IMR-90 (cell line): ENCODE measurements around the gene PSMD1. TPM values are rescaled to one million over a fixed set of nuclear protein-coding genes. Genes with fewer than 3 reads are reported as not detected.

Experiments
- ATAC-seq: fragments of 200-7000 bp; cut with Tn5 transposase; 2 replicates; pipeline ENCODE4 v1.9.1; 2020; ENCODE audit warnings: low read depth, mild to moderate bottlenecking, moderate library complexity
- BruUV-seq: library from RNA; stranded (reverse); fragments of 400-500 nt; replicated peaks from 2 replicates; lab custom pipeline; 2021; lab: Mats Ljungman, UMichigan
- CTCF ChIA-PET: fragments of 300-600 bp; formaldehyde crosslinking; extraction: SDS; loops from one replicate; lab custom pipeline; 2021; ENCODE audit warnings: antibody characterized with exemption; lab: Yijun Ruan, JAX
- POLR2A ChIA-PET: fragments of 300-600 bp; sonication (Branson Sonifier 250); formaldehyde crosslinking; loops from one replicate; lab custom pipeline; 2022; ENCODE audit warnings: antibody characterized with exemption; ENCODE audit not compliant: unreplicated experiment; lab: Charles Lee
- DNase-seq: peaks from one replicate; pipeline ENCODE4 v3.0.0; 2013
- H2AFZ ChIP-seq: replicated peaks from 2 replicates; pipeline ENCODE3; 2013; ENCODE audit warnings: low read length, mild to moderate bottlenecking; ENCODE audit not compliant: poor library complexity
- H2AK5ac ChIP-seq: 2 replicates; pipeline ENCODE4 v1.6.1; 2013; ENCODE audit warnings: low read depth, low read length, inconsistent platforms
- H2AK9ac ChIP-seq: replicated peaks from 2 replicates; pipeline ENCODE3; 2013; ENCODE audit warnings: mild to moderate bottlenecking, low read depth, low read length, moderate library complexity; ENCODE audit not compliant: poor library complexity
- H2BK120ac ChIP-seq: 2 replicates; pipeline ENCODE4 v1.6.1; 2013; ENCODE audit warnings: low read depth, low read length, inconsistent platforms
- H2BK15ac ChIP-seq: 3 replicates; pipeline ENCODE4 v1.6.1; 2013; ENCODE audit warnings: low read depth, low read length, inconsistent platforms
- H2BK20ac ChIP-seq: 2 replicates; pipeline ENCODE4 v1.6.1; 2013; ENCODE audit warnings: low read depth, mild to moderate bottlenecking, inconsistent platforms, low read length, moderate library complexity
- H2BK5ac ChIP-seq: 2 replicates; pipeline ENCODE4 v1.6.1; 2013; ENCODE audit warnings: mild to moderate bottlenecking, low read depth, low read length, inconsistent platforms; ENCODE audit not compliant: poor library complexity, severe bottlenecking
- H3K14ac ChIP-seq: replicated peaks from 2 replicates; pipeline ENCODE4 v1.6.1; 2013; ENCODE audit warnings: low read depth, low read length, inconsistent platforms
- H3K18ac ChIP-seq: 2 replicates; pipeline ENCODE4 v1.6.1; 2013; ENCODE audit warnings: low read depth, low read length, control low read depth
- H3K23ac ChIP-seq: 2 replicates; pipeline ENCODE4 v1.6.1; 2013; ENCODE audit warnings: low read depth, low read length, inconsistent platforms
- H3K27ac ChIP-seq: 2 replicates; pipeline ENCODE4 v1.5.1; 2013; ENCODE audit warnings: mild to moderate bottlenecking, control low read depth, low read length; ENCODE audit not compliant: insufficient read depth
- H3K27me3 ChIP-seq: 2 replicates; pipeline ENCODE4 v1.6.1; 2013; ENCODE audit warnings: low read length; ENCODE audit not compliant: control insufficient read depth, insufficient read depth
- H3K36me3 ChIP-seq: 2 replicates; pipeline ENCODE4 v1.6.1; 2013; ENCODE audit warnings: low read length, mixed read lengths; ENCODE audit not compliant: control insufficient read depth, insufficient read depth
- H3K4ac ChIP-seq: 2 replicates; pipeline ENCODE4 v1.6.1; 2013; ENCODE audit warnings: low read depth, low read length, inconsistent platforms
- H3K4me1 ChIP-seq: 2 replicates; pipeline ENCODE4 v1.6.1; 2013; ENCODE audit warnings: low read length, mixed read lengths; ENCODE audit not compliant: control insufficient read depth, insufficient read depth
- H3K4me2 ChIP-seq: 2 replicates; pipeline ENCODE4 v1.6.1; 2013; ENCODE audit warnings: low read depth, mild to moderate bottlenecking, control low read depth, low read length, moderate library complexity
- H3K4me3 ChIP-seq: 2 replicates; pipeline ENCODE4 v1.5.1; 2013; ENCODE audit warnings: low read depth, mild to moderate bottlenecking, control low read depth, low read length, moderate library complexity; ENCODE audit not compliant: insufficient read depth
- H3K56ac ChIP-seq: 2 replicates; pipeline ENCODE4 v1.6.1; 2013; ENCODE audit warnings: low read length, inconsistent platforms; ENCODE audit not compliant: insufficient read depth; ENCODE audit errors: extremely low read depth
- H3K79me1 ChIP-seq, 2 experiments: 2 replicates each; pipeline ENCODE4 v1.6.1; 2013; ENCODE audit warnings: low read length in 2 of 2, inconsistent platforms in 1 of 2, low read depth in 1 of 2
- H3K9ac ChIP-seq: 2 replicates; pipeline ENCODE4 v1.6.1; 2013; ENCODE audit warnings: low read depth, low read length, control low read depth
- H3K9me1 ChIP-seq: 2 replicates; pipeline ENCODE4 v1.6.1; 2013; ENCODE audit warnings: low read length, inconsistent platforms; ENCODE audit not compliant: insufficient read depth
- H3K9me3 ChIP-seq: 2 replicates; pipeline ENCODE4 v1.6.1; 2013; ENCODE audit warnings: low read length; ENCODE audit not compliant: control insufficient read depth, insufficient read depth
- H4K20me1 ChIP-seq: 2 replicates; pipeline ENCODE4 v1.6.1; 2013; ENCODE audit warnings: low read length, inconsistent platforms; ENCODE audit not compliant: insufficient read depth
- H4K5ac ChIP-seq: 2 replicates; pipeline ENCODE4 v1.6.1; 2013; ENCODE audit warnings: mild to moderate bottlenecking, low read depth, low read length, control low read depth
- H4K8ac ChIP-seq, 2 experiments: 2 replicates each; pipeline ENCODE4 v1.6.1; 2013; ENCODE audit warnings: low read depth in 2 of 2, low read length in 2 of 2, control low read depth in 1 of 2, inconsistent platforms in 1 of 2
- H4K91ac ChIP-seq: 2 replicates; pipeline ENCODE4 v1.6.1; 2013; ENCODE audit warnings: low read depth, low read length, inconsistent platforms; ENCODE audit not compliant: insufficient read depth
- BHLHE40 ChIP-seq: fragments of 150-350 bp; IDR thresholded peaks from 2 replicates; pipeline ENCODE4 v1.6.1; 2016; ENCODE audit warnings: mild to moderate bottlenecking, low read depth, low read length
- CEBPB ChIP-seq: IDR thresholded peaks from 2 replicates; pipeline ENCODE4 v1.6.1; 2012; ENCODE audit warnings: low read depth, low read length, improper control_type of control experiment
- CHD1 ChIP-seq: IDR thresholded peaks from 2 replicates; pipeline ENCODE4 v1.6.1; 2012; ENCODE audit warnings: low read depth, low read length, improper control_type of control experiment
- FOS ChIP-seq: fragments of 150-350 bp; IDR thresholded peaks from 2 replicates; pipeline ENCODE4 v1.6.1; 2016; ENCODE audit warnings: low read depth, low read length
- MAFK ChIP-seq: IDR thresholded peaks from 2 replicates; pipeline ENCODE4 v1.6.1; 2012; ENCODE audit warnings: low read depth, low read length, improper control_type of control experiment
- MAZ ChIP-seq: IDR thresholded peaks from 2 replicates; pipeline ENCODE4 v1.6.1; 2012; ENCODE audit warnings: low read depth, mild to moderate bottlenecking, low read length, improper control_type of control experiment, moderate library complexity, borderline replicate concordance
- MXI1 ChIP-seq: IDR thresholded peaks from 2 replicates; pipeline ENCODE4 v1.6.1; 2012; ENCODE audit warnings: low read depth, mild to moderate bottlenecking, low read length, moderate library complexity, borderline replicate concordance
- NFE2L2 ChIP-seq: fragments of 150-350 bp; IDR thresholded peaks from 2 replicates; pipeline ENCODE4 v1.6.1; 2016; ENCODE audit warnings: low read depth, mild to moderate bottlenecking, low read length
- POLR2A ChIP-seq: IDR thresholded peaks from 2 replicates; pipeline ENCODE4 v1.6.1; 2012; ENCODE audit warnings: mild to moderate bottlenecking, low read depth, low read length
- RAD21 ChIP-seq: IDR thresholded peaks from 2 replicates; pipeline ENCODE4 v1.6.1; 2012; ENCODE audit warnings: low read length, improper control_type of control experiment
- RFX5 ChIP-seq: IDR thresholded peaks from 2 replicates; pipeline ENCODE4 v1.8.0; 2012; ENCODE audit warnings: low read depth, mild to moderate bottlenecking, low read length, moderate library complexity
- SMC3 ChIP-seq: fragments of 150-350 bp; IDR thresholded peaks from 2 replicates; pipeline ENCODE4 v1.6.1; 2016; ENCODE audit warnings: low read depth, mild to moderate bottlenecking, antibody characterized with exemption, low read length, moderate library complexity
- WGBS, 2 experiments: methylation state at CpG; one replicate each; pipeline versions ENCODE4 v1.1.5 to v1.1.7; 2013; ENCODE audit warnings: missing lambda C conversion rate in 2 of 2; ENCODE audit not compliant: insufficient read length in 1 of 2; ENCODE audit errors: extremely low coverage in 2 of 2; 5-methylcytosine and 5-hydroxymethylcytosine counted together
- dilution Hi-C: fragments of 300-500 bp; cut with HindIII; formaldehyde crosslinking; loops from one replicate; pipeline ENCODE4 v1.14.3; 2018; ENCODE audit warnings: low sequenced_read_pairs; ENCODE audit not compliant: unreplicated experiment
- in situ Hi-C: fragments of 300-500 bp; cut with MboI; formaldehyde crosslinking; loops from 3 replicates; pipeline ENCODE4 v1.14.3; 2019; ENCODE audit warnings: low sequenced_read_pairs, inconsistent platforms, mixed read lengths
- intact Hi-C: fragments of 100-400 bp; cut with micrococcal nuclease; formaldehyde crosslinking; loops from 2 replicates; pipeline ENCODE4 v1.10.0; 2022
- polyA plus RNA-seq, 3 experiments: library from polyadenylated mRNA; depleted of rRNA; stranded (reverse); fragments of >200 nt; gene quantifications; 2 replicates each; pipeline ENCODE4 v1.2.3, GENCODE V29; 2012; ENCODE audit warnings: low replicate concordance in 1 of 3
- total RNA-seq: library from RNA; depleted of rRNA; stranded (reverse); fragments of >200 nt; gene quantifications from 2 replicates; pipeline ENCODE4 v1.2.3, GENCODE V29; 2012
- TF ChIP-seq, protein P1 (sequence below): fragments of 150-350 bp; IDR thresholded peaks from 2 replicates; pipeline ENCODE4 v1.6.1; 2017; ENCODE audit warnings: mild to moderate bottlenecking, antibody characterized with exemption, low read length, low read depth
- TF ChIP-seq, protein P2 (sequence below): conservative IDR thresholded peaks from 2 replicates; pipeline ENCODE4 v1.5.1; 2012; ENCODE audit warnings: mild to moderate bottlenecking, low read depth, low read length, improper control_type of control experiment

Gene PSMD1
- total and polyA plus RNA-seq, 2 of the 4 experiments (the other 2 are of a cell fraction) = 89.8 to 181 TPM

DNA sequence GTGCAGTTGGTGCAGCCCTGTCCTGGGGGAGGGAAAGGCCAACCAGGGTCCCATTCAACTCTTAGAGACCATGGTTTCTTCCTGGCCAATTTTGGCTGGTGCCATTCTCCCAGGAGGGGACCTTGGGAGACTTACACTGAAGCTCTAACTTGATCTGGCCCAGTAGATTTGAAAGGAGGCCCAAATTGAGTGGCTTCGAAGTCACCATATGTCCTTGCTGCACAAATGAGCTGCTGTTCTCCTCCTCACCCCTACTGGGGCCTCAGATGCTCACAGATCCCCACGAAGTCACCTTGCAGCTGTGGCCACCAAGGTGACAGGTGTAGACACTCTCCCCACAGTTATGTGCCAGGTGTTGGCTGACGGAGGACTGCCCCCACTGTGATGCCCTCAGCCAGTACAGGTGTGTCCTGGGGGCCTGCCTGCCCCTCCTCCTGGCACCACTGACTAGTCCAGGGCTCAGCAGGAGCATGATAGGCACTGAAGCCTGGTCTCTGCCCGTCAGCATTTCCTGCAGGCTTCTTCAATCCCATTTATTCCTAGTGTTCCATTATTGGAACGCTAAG is 24.0 kb upstream of the PSMD1 start:
- DNase-seq (no peak), ATAC-seq (no peak)
- dilution Hi-C loops = no loop called here
- intact Hi-C loops = no loop called here
- H3K9me1 ChIP-seq = 0 out of 2 replicates have a peak, but pooled peaks cover 2% of the 10 kb centered on the region
- no peak overlapping the region for H3K18ac ChIP-seq
- WGBS, 2 experiments = 0% methylated on average over 1 of the region's 5 CpGs; no CpG with 5 or more reads in 1 of the 2 experiments
- H3K4ac ChIP-seq = no peak overlapping the region
- H3K79me1 ChIP-seq = no peaks in the 10 kb centered on the region
- H3K9me3 ChIP-seq = peaks cover 2% of the 10 kb centered on the region; the same call in 1 of the 2 replicates
- POLR2A ChIA-PET = no interaction called here
- no peak overlapping the region for H2AK5ac ChIP-seq
- H2AFZ ChIP-seq = no peak overlapping the region
- no peaks in the 10 kb centered on the region for H3K4me1 ChIP-seq
- H3K56ac ChIP-seq = no peak overlapping the region
- H3K27me3 ChIP-seq = peaks cover 52% of the 10 kb centered on the region
- no peak overlapping the region for H2BK120ac ChIP-seq
- no peak overlapping the region for H4K91ac ChIP-seq
- BruUV-seq = no TSS peak
- H3K14ac ChIP-seq = no peak overlapping the region
- H4K8ac ChIP-seq = no peak overlapping the region
- no peak overlapping the region for H2AK9ac ChIP-seq
- no peak overlapping the region for H4K5ac ChIP-seq
- no peaks in the 10 kb centered on the region for H4K20me1 ChIP-seq
- in situ Hi-C loops = no loop called here
- H2BK5ac ChIP-seq = no peak overlapping the region
- H3K4me2 ChIP-seq = no peak overlapping the region
- no peaks in the 10 kb centered on the region for H3K36me3 ChIP-seq
- CTCF ChIA-PET = no interaction called here
- H2BK20ac ChIP-seq = no peak overlapping the region
- H3K23ac ChIP-seq = no peak overlapping the region
- no peak overlapping the region for H2BK15ac ChIP-seq
- TF ChIP-seq MXI1 = no peak
- no peak for TF ChIP-seq SMC3
- no peak for TF ChIP-seq RAD21
- TF ChIP-seq CEBPB = no peak
- TF ChIP-seq BHLHE40 = no peak
- TF ChIP-seq POLR2A = no peak
- no peak for TF ChIP-seq MAFK
- TF ChIP-seq RFX5 = no peak
- TF ChIP-seq, protein P1, sequence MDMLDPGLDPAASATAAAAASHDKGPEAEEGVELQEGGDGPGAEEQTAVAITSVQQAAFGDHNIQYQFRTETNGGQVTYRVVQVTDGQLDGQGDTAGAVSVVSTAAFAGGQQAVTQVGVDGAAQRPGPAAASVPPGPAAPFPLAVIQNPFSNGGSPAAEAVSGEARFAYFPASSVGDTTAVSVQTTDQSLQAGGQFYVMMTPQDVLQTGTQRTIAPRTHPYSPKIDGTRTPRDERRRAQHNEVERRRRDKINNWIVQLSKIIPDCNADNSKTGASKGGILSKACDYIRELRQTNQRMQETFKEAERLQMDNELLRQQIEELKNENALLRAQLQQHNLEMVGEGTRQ = no peak
- TF ChIP-seq FOS = no peak
- TF ChIP-seq CHD1 = no peak
- TF ChIP-seq NFE2L2 = no peak
- no peak for TF ChIP-seq MAZ
- TF ChIP-seq, protein P2, sequence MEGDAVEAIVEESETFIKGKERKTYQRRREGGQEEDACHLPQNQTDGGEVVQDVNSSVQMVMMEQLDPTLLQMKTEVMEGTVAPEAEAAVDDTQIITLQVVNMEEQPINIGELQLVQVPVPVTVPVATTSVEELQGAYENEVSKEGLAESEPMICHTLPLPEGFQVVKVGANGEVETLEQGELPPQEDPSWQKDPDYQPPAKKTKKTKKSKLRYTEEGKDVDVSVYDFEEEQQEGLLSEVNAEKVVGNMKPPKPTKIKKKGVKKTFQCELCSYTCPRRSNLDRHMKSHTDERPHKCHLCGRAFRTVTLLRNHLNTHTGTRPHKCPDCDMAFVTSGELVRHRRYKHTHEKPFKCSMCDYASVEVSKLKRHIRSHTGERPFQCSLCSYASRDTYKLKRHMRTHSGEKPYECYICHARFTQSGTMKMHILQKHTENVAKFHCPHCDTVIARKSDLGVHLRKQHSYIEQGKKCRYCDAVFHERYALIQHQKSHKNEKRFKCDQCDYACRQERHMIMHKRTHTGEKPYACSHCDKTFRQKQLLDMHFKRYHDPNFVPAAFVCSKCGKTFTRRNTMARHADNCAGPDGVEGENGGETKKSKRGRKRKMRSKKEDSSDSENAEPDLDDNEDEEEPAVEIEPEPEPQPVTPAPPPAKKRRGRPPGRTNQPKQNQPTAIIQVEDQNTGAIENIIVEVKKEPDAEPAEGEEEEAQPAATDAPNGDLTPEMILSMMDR = no peak
- no peak overlapping the region for H3K27ac ChIP-seq
- H3K4me3 ChIP-seq = no peak overlapping the region
- H3K9ac ChIP-seq = no peak overlapping the region
